SK-N-MC (cell line): ENCODE measurements around the gene CABYR.

Experiments used
- EZH2 ChIP-seq: fragments of 200-600 bp; sonication (generic); IDR thresholded peaks from one replicate; pipeline ENCODE4 v1.6.1; 2017; ENCODE audit warnings: antibody characterized with exemption
- FOXP2 ChIP-seq: optimal IDR thresholded peaks from 2 replicates; pipeline ENCODE3; 2011; ENCODE audit warnings: mild to moderate bottlenecking, moderate library complexity; ENCODE audit not compliant: insufficient read depth; ENCODE audit errors: extremely low read length, control extremely low read depth
- POLR2AphosphoS5 ChIP-seq: IDR thresholded peaks from 2 replicates; pipeline ENCODE4 v1.6.1; 2012; ENCODE audit warnings: mild to moderate bottlenecking, low read depth, low read length, borderline replicate concordance

DNA sequence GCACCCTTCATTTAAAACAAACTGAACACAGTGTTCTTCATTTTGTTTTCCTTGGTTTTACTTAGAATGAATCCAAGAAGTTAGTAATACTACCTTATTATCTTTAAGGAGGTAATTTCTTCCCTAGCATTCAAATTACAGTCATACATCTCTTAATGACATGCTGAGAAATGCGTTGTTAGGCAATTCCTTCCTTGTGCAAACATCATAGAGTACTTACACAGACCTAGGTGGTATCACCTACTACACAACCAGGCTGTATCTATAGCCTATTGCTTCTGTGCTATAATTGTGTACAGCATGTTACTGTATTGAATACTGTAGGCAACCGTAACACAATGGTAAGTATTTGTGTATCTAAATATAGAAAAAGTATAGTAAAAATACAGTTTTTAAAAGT, 8.4 kb upstream of the CABYR start:
- TF ChIP-seq POLR2AphosphoS5 (no peak), FOXP2 (no peak), EZH2 (no peak)
